GM12801 (cell line): Measurements from ENCODE around the gene GPR3.

Experiments
- CTCF ChIP-seq: IDR thresholded peaks from one replicate; pipeline ENCODE4 v1.5.1; 2011; ENCODE audit warnings: control low read depth; ENCODE audit not compliant: insufficient read length; ENCODE audit errors: extremely low read depth

GPR3 gene

GRCh38 chr1:27366411-27367159 lies 25.8 kb upstream of the GPR3 start, which contains the start of gene MAP3K6:
Gene MAP3K6 (minus strand): TSS chr1:27366961. CDS start chr1:27366597, 364 bp downstream.
- no peak for TF ChIP-seq CTCF

GRCh38 chr1:27367160-27367650 lies 25.2 kb upstream of the GPR3 start:
- TF ChIP-seq CTCF = no peak

- no peak for TF ChIP-seq CTCF
Measured at GRCh38 chr1:27368869-27369582, 23.4 kb upstream of the GPR3 start.

GRCh38 chr1:27372022-27372807 lies 20.2 kb upstream of the GPR3 start:
- no peak for TF ChIP-seq CTCF

GRCh38 chr1:27372808-27373690 lies 19.4 kb upstream of the GPR3 start:
- no peak for TF ChIP-seq CTCF

- no peak for TF ChIP-seq CTCF
Measured at GRCh38 chr1:27374362-27375086, 17.9 kb upstream of the GPR3 start, which contains the start of gene FCN3. Gene FCN3 (minus strand): TSS chr1:27374824. CDS start chr1:27374818, 6 bp downstream.
